Measurements from ENCODE around the gene TBC1D22A.
"Not testable (repeated sequence)": the region's sequence is repeated elsewhere in the genome, so short reads cannot be mapped to it uniquely, and the experiment has no call there.

The TBC1D22A gene

GRCh38 chr22:47040486-47041270, 278.2 kb downstream of the TBC1D22A start:
- no peak for DNase-seq

DNA sequence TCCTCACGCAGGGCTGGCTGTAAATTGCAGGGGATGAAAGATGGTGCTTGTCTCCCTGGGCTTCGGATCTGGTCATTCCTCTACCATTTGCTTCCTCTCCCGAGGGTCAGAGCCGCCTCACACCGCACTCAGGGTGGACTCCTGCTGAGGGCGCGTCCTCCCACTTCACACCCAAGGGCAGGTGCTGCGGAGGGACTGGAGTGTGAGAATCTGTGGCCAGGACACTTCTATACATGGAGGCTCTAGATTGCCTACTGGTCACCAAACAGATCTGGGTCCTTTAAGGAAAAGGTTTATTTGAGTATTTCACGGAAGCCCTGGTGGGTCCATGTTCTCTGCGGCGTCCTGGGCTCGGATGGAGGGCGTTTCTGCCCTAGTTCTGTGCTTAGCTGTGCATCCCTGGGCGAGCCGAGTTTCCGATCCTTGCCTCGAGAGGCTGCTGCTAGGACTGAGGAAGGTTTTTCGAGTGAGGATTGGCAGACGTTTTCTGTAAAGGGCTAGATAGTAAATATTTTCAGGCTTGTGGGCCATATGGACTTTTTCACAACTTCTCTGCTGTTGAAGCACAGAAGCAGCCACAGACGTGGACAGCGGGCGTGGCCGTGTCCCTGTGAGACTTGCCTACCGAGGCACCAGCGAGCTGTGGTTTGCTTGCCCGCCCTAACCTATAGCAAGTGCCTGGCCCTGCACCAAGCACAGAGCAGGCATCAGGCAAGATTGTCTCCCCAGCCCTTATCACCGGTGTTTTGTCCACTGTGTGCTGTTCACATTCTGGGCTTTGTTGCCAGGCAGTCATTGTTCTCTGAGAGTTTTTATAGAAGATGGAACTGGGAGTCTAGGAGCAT, 279.0 kb downstream of the TBC1D22A start:
- DNase-seq, result no peak

DNA sequence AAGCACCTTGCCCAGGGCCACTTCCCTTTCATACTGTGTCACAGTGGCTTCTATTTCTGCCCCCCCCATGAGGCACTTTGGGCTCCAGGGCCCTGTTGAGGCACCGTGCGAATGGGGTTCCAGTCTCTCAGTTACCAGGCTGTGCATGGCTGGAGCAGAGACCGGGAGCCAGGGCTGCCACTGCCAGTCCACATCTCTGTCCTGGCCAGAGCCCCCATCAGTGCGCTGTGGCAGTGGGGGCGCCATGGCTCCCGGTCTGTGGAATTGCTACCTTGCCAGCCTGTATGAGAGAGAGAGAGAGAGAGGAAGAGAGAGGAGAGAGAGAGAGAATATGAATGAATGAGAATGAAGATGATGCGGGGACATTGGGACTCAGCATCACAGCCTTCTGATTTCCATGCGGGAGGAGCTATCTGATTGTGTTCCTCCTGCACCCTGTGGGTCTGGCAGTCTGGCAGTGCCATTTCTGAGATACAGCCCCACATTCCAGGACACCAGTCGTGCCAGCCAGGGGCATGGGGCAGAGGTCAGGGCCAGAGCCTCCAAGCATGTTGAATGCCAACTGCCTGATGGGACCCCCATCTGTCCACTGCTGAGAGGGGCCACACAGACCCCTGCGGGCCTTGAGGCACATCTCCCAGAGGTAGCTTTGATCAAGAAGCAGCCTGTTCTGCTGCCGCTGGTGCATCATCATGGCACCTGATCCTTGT, 279.8 kb downstream of the TBC1D22A start:
- no peak for DNase-seq

GRCh38 chr22:47042861-47043496, 280.5 kb downstream of the TBC1D22A start:
- DNase-seq, result no peak

DNA sequence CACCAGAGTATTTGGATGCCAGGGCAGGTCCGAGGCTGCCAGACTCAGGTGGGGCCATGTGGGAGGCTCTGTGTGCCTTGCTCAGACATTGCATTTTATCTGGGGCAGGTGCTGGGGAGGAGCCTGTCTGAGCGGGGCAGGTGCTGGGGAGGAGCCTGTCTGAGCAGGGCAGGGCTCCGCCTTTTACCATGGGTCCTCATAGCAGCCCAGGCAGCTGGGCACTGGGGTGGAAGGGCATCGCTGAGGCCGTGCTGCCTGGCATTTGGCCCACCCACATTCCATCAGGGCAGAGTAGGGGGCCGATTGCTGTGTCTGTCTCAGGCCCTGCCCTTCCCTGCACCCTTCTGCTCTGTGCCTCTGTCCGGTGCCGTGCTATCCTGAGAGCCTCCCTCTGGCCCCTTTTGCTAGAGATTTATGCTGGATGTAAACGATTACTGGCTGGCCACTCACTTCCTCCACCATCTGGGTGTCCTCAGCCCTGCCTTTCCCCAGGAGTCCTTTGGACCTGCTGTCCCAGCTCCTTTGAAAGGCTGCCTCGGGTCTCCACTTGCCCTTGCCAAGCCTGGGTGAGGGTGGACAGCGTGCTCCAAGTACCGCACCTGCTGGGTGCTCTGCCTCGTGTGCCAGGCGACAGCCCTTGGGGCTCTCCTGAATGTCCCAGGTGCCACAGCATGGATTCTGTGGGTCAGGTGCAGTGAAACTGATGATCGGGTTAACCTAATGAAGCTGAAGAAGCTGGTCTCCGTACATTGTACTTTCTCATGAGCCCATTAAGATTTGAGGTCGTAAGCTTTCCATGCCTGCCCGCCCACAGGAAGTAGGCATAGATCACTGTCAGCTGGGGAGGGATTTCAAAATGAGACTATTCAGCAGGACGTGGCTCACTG, 281.6 kb downstream of the TBC1D22A start:
- DNase-seq, result no peak

DNA sequence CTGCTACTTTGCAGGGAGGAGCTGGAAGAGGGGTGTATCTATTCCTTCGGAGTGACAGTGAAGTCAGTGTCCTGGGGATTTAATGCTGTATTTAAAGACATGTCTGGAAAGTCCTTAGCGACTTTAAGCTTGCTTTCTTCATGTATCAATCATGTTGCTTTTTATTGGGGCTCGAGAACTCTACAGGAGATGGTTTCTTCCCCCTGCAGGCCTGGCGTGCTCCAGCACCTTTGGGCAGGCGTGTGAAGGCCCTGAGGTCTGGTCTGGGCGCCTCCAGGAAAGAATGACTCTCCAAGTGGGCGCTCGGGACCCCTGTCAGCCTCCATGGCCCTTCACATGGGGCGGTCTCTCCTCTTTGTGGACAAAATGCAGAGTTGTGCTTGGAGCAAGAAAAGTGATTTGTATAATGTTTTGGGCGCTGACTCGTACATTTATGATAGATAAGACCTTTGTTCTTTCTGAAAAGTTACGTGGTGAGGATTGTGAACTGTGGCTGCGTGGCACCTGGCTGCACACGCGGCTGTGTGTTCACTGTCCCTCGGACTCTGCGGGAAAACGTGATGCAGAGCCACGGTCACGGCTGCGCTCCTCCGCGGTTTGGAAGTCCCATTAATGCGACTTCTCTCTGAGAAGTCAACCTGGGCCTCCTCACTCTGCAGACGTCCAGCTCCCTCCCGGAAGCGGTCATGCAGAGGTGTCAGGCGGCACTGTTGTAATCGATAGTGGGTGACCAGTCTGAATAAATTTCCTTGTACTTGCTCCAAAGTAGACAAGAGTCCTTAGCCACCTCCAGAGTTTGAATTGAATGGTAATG, 282.5 kb downstream of the TBC1D22A start:
- DNase-seq, result no peak

- no peak for DNase-seq
These were observed 283.4 kb downstream of the TBC1D22A start for GRCh38 chr22:47045691-47046410.

GRCh38 chr22:47046411-47047065, 284.1 kb downstream of the TBC1D22A start:
- DNase-seq, result no peak

- no peak for DNase-seq
These were observed 285.1 kb downstream of the TBC1D22A start for GRCh38 chr22:47047321-47048122.

- no peak for DNase-seq
These were observed 285.9 kb downstream of the TBC1D22A start for GRCh38 chr22:47048123-47049077.

GRCh38 chr22:47049078-47049624, 286.7 kb downstream of the TBC1D22A start:
- DNase-seq, result no peak

GRCh38 chr22:47049736-47050400, 287.4 kb downstream of the TBC1D22A start:
- DNase-seq, result not testable (repeated sequence)

DNA sequence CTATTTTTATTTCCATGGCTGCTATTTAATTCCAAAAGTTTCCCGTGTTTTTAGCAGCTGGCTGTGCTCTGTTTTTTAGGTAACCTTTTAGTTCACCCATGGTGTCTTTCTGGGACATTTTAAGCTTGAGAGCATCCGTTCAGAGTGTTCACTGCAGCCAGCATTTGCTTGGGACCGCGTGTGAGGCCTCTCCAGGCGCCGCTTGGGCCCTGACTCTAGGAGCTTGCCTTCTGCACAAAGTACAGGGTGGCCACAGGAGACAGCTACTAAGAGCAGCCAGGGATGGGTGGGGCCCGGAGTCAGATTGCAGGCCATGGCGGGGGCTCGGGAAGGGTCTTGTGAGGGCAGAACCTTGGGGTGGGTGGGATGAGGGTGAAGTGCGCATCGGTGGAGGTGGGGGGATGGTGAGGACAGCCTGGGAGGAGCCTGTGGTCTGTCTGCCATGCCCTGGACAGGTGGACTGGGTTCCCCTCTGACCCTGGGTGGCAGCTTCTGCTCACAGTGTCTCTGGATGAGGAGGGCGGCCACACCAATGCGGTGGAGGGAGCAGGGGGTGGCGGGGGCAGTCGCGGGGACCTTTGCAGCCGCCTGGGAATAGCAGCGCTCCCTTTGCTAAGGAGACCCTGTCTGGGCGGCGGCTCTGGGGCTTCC, 288.1 kb downstream of the TBC1D22A start:
- DNase-seq, result no peak

- no peak for DNase-seq
These were observed 289.1 kb downstream of the TBC1D22A start for GRCh38 chr22:47051441-47052071.

- no peak for DNase-seq
These were observed 290.0 kb downstream of the TBC1D22A start for GRCh38 chr22:47052236-47053012.

All from activated effector memory CD4-positive, alpha-beta T cell treated with anti-CD3 and anti-CD28 coated beads, Interleukin-2, amount 50 U/mL, for 16 hours (primary cell).